ENCODE data around the gene PTPN11.

The PTPN11 gene

GRCh38 chr12:112555621-112556233 lies 137.0 kb downstream of the PTPN11 start:
- peak; percentile 18 to 35 (median 29) for DNase-seq

- no peak for DNase-seq
These were observed 139.3 kb downstream of the PTPN11 start for GRCh38 chr12:112557951-112558630.

Measured in suppressor macrophage treated with lipopolysaccharide for 1 hour (primary cell).